Measurements from ENCODE around the gene CCL4L2. TPM values are rescaled to one million over a fixed set of nuclear protein-coding genes. Genes with fewer than 3 reads are reported as not detected.
"Not testable (repeated sequence)": the region's sequence is repeated elsewhere in the genome, so short reads cannot be mapped to it uniquely, and the experiment has no call there.

Gene CCL4L2
- total RNA-seq (2022) (not detected in 2 replicates), Bru-seq, nascent RNA (not detected), BruChase-seq, experiment 1, labeled RNA remaining after a 6-hour chase (not detected), BruChase-seq, experiment 2, labeled RNA remaining after a 2-hour chase (not detected)
- long read RNA-seq, result 0 reads

- H3K4me1 Mint-ChIP-seq (ENCODE audit: insufficient read depth, unreplicated experiment); intact Hi-C loops (cut with micrococcal nuclease); BruUV-seq (replicated peaks); H3K27ac Mint-ChIP-seq (ENCODE audit: low read depth, unreplicated experiment); H3K36me3 Mint-ChIP-seq (ENCODE audit: insufficient read depth, unreplicated experiment); DNase-seq (ENCODE audit: unreplicated experiment); H3K9me3 Mint-ChIP-seq (ENCODE audit: unreplicated experiment); H3K4me3 Mint-ChIP-seq (ENCODE audit: unreplicated experiment): not testable (repeated sequence)
- ChIA-PET CTCF (interaction anchor here (0.8 kb wide), 1 partner anchor 62 kb away, joined by 5 read pairs; no protein-coding TSS in a partner anchor), POLR2A (interaction anchor here (1.1 to 2.0 kb wide), 2 partner anchors 9 to 18 kb away, joined by 3 to 4 read pairs; no protein-coding TSS in a partner anchor)
- H3K27me3 Mint-ChIP-seq (ENCODE audit: insufficient read depth, unreplicated experiment), result peaks cover 63% of the 10 kb centered on the region
These were observed at the start of gene CCL4L2 for GRCh38 chr17:36210439-36211211. CCL4L2 (plus strand) TSS chr17:36211063.

GRCh38 chr17:36168836-36169235, 42.0 kb upstream of the CCL4L2 start:
- H3K4me1 Mint-ChIP-seq (ENCODE audit: insufficient read depth, unreplicated experiment); H3K27ac Mint-ChIP-seq (ENCODE audit: low read depth, unreplicated experiment); intact Hi-C loops (cut with micrococcal nuclease); DNase-seq (ENCODE audit: unreplicated experiment); H3K4me3 Mint-ChIP-seq (ENCODE audit: unreplicated experiment); BruUV-seq (replicated peaks); H3K9me3 Mint-ChIP-seq (ENCODE audit: unreplicated experiment); H3K27me3 Mint-ChIP-seq (ENCODE audit: insufficient read depth, unreplicated experiment); H3K36me3 Mint-ChIP-seq (ENCODE audit: insufficient read depth, unreplicated experiment); CTCF ChIA-PET; POLR2A ChIA-PET: not testable (repeated sequence)

DNA sequence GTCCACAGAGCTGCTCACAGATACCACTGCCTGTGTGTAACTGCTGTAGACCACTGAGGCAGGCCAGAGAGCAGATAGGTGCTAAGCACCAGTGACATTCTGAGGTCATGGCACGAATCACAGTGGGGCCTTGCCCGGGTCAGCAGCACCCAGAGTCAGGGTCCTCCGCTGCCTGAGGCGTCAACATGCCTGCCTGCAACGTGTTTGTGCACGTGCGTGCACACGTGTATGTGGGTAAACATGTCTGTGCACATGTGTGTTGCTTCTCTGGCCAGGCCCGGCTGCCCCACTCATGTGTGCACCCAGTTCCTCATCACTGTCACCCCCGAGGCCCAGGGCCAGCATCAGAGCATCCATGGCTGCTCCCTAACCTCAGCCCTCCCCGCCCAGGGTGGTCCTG, 34.3 kb upstream of the CCL4L2 start, which contains the start of gene TBC1D3B:
Gene TBC1D3B (minus strand): TSS at position 101 of the 400 bp plus-strand sequence. CDS start 1,586 bp downstream, outside the sequence.
- H3K27me3 Mint-ChIP-seq (ENCODE audit: insufficient read depth, unreplicated experiment), result peaks cover 24% of the 10 kb centered on the region

DNA sequence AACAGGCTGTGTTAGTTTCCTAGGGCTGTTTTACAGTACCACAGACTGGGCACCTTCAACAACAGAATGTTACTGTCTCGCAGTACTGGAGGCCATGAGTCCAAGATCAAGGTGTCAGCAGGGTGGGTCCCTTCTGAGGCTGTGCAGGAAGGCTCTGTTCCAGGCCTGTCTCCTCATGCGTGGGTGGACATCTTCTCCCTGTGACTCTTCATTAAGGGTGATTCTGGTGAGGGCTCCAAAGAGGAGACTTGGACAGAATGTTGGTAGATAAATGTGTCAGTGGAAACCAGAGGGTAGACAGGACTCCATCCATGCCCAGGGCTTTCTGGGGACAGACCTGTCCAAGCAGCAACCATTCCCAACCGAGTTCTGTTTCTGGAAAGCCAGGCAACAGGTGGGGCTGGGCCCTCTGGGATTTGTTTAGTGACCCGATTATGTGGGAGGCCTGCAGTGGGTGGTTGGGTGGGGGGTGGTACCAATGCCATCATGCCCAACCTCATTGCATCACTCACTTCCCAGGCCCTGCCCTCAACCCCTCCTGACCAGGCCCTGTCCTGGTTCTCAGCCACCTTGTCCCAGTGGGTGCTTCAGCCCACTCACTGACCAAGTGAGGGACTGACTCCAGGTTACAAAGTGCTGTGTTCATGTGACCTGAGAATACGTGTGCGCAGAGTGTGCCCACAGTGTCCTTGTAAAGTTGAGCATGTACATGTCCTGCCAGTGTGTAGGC, 29.3 kb upstream of the CCL4L2 start:
- H3K9me3 Mint-ChIP-seq (ENCODE audit: unreplicated experiment); H3K27ac Mint-ChIP-seq (ENCODE audit: low read depth, unreplicated experiment); H3K36me3 Mint-ChIP-seq (ENCODE audit: insufficient read depth, unreplicated experiment); BruUV-seq (replicated peaks); POLR2A ChIA-PET; DNase-seq (ENCODE audit: unreplicated experiment); H3K4me1 Mint-ChIP-seq (ENCODE audit: insufficient read depth, unreplicated experiment): not testable (repeated sequence)
- intact Hi-C loops (cut with micrococcal nuclease), result loop anchor here (10.0 kb wide), 1 partner anchor 67 kb away; no protein-coding TSS in a partner anchor
- CTCF ChIA-PET, result interaction anchor here (0.8 kb wide), 1 partner anchor 33 kb away, joined by 3 read pairs; no protein-coding TSS in a partner anchor
- Mint-ChIP-seq H3K4me3 (ENCODE audit: unreplicated experiment) (peak overlapping the region; percentile 56), H3K27me3 (ENCODE audit: insufficient read depth, unreplicated experiment) (peaks cover 55% of the 10 kb centered on the region)

More for the DNA sequence above, 34.3 kb upstream of the CCL4L2 start, which contains the start of gene TBC1D3B:
- H3K9me3 Mint-ChIP-seq (ENCODE audit: unreplicated experiment); H3K4me1 Mint-ChIP-seq (ENCODE audit: insufficient read depth, unreplicated experiment); CTCF ChIA-PET; H3K27ac Mint-ChIP-seq (ENCODE audit: low read depth, unreplicated experiment); intact Hi-C loops (cut with micrococcal nuclease); BruUV-seq (replicated peaks); POLR2A ChIA-PET; DNase-seq (ENCODE audit: unreplicated experiment); H3K4me3 Mint-ChIP-seq (ENCODE audit: unreplicated experiment); H3K36me3 Mint-ChIP-seq (ENCODE audit: insufficient read depth, unreplicated experiment): not testable (repeated sequence)

GRCh38 chr17:36182176-36183000, 28.5 kb upstream of the CCL4L2 start:
- POLR2A ChIA-PET, result interaction anchor here (1.0 to 1.2 kb wide), 2 partner anchors 33 to 49 kb away, joined by 3 to 4 read pairs; no protein-coding TSS in a partner anchor

More at GRCh38 chr17:36182176-36183000, 28.5 kb upstream of the CCL4L2 start:
- intact Hi-C loops (cut with micrococcal nuclease), result loop anchor here (10.0 kb wide), 1 partner anchor 68 kb away; no protein-coding TSS in a partner anchor
- H3K27me3 Mint-ChIP-seq (ENCODE audit: insufficient read depth, unreplicated experiment), result peaks cover 62% of the 10 kb centered on the region
- no TSS peak for BruUV-seq (replicated peaks)
- no peak overlapping the region for H3K27ac Mint-ChIP-seq (ENCODE audit: low read depth, unreplicated experiment)
- DNase-seq (ENCODE audit: unreplicated experiment), result no peak
- no peaks in the 10 kb centered on the region for H3K36me3 Mint-ChIP-seq (ENCODE audit: insufficient read depth, unreplicated experiment)
- H3K4me3 Mint-ChIP-seq (ENCODE audit: unreplicated experiment), result peak overlapping the region; percentile 56
- H3K4me1 Mint-ChIP-seq (ENCODE audit: insufficient read depth, unreplicated experiment), result no peaks in the 10 kb centered on the region
- TF ChIP-seq, protein P1, sequence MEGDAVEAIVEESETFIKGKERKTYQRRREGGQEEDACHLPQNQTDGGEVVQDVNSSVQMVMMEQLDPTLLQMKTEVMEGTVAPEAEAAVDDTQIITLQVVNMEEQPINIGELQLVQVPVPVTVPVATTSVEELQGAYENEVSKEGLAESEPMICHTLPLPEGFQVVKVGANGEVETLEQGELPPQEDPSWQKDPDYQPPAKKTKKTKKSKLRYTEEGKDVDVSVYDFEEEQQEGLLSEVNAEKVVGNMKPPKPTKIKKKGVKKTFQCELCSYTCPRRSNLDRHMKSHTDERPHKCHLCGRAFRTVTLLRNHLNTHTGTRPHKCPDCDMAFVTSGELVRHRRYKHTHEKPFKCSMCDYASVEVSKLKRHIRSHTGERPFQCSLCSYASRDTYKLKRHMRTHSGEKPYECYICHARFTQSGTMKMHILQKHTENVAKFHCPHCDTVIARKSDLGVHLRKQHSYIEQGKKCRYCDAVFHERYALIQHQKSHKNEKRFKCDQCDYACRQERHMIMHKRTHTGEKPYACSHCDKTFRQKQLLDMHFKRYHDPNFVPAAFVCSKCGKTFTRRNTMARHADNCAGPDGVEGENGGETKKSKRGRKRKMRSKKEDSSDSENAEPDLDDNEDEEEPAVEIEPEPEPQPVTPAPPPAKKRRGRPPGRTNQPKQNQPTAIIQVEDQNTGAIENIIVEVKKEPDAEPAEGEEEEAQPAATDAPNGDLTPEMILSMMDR (IDR thresholded peaks at IDR 0.05; ENCODE audit: unreplicated experiment), result no peak
- H3K9me3 Mint-ChIP-seq (ENCODE audit: unreplicated experiment), result no peaks in the 10 kb centered on the region
- CTCF ChIA-PET, result interaction anchor here (1.7 kb wide), 1 partner anchor 33 kb away, joined by 9 read pairs; no protein-coding TSS in a partner anchor
